ENCODE data around the gene FITM1. TPM values are rescaled to one million over a fixed set of nuclear protein-coding genes. Genes with fewer than 3 reads are reported as not detected.

Gene FITM1
- polyA plus RNA-seq, 1 donor (not counting 4 experiments of a cell fraction or from before 2014, with no cell fraction given): not detected

GRCh38 chr14:24083462-24083861 is 47.0 kb upstream of the FITM1 start:
- DNase-seq (ENCODE audit: low read depth, low spot score): no peak
- TF ChIP-seq CTCF (optimal IDR thresholded peaks at IDR 0.05 in 1 of 3, IDR thresholded peaks at IDR 0.05 in 1 of 3, conservative IDR thresholded peaks at IDR 0.05 in 1 of 3; ENCODE audit: extremely low read depth in 1 of 3, insufficient read depth in 2 of 3, low read length in 3 of 3): no peak
- peaks cover 14% of the 10 kb centered on the region for H3K27me3 ChIP-seq (ENCODE audit: control insufficient read depth, extremely low read depth, insufficient read depth, low read length)
- no peak overlapping the region for H3K4me3 ChIP-seq (ENCODE audit: control insufficient read depth in 2 of 3, extremely low read depth in 1 of 3, insufficient read depth in 2 of 3, low read depth in 1 of 3, low read length in 3 of 3)
- dilution Hi-C loops (cut with MboI; ENCODE audit: extremely low pct_ligation_motif_present, low sequenced_read_pairs): no loop called here
- peaks cover 5% of the 10 kb centered on the region for H3K4me1 ChIP-seq (ENCODE audit: control insufficient read depth, extremely low read depth, insufficient read depth, low read length)
- H2AFZ ChIP-seq (ENCODE audit: control insufficient read depth, low read length): no peak overlapping the region
- no peaks in the 10 kb centered on the region for H3K79me2 ChIP-seq (ENCODE audit: control insufficient read depth, insufficient read depth, low read length)
- H3K9me1 ChIP-seq (ENCODE audit: control insufficient read depth, extremely low read depth, insufficient read depth, low read length): no peaks in the 10 kb centered on the region
- H3K9me3 ChIP-seq (ENCODE audit: control insufficient read depth, low read depth, low read length): no peaks in the 10 kb centered on the region
- H3K4me2 ChIP-seq (ENCODE audit: control insufficient read depth, extremely low read depth, insufficient read depth, low read depth, low read length): no peak overlapping the region
- no peak for FAIRE-seq
- H4K20me1 ChIP-seq (ENCODE audit: control insufficient read depth, extremely low read depth, insufficient read depth, low read length): no peaks in the 10 kb centered on the region
- no peak overlapping the region for H3K9ac ChIP-seq (ENCODE audit: control insufficient read depth, extremely low read depth, insufficient read depth, low read length)
- no peak overlapping the region for H3K27ac ChIP-seq (ENCODE audit: control insufficient read depth, insufficient read depth, low read length)
- H3K36me3 ChIP-seq (ENCODE audit: control insufficient read depth in 2 of 2, extremely low read depth in 1 of 2, insufficient read depth in 2 of 2, low read length in 2 of 2): no peaks in the 10 kb centered on the region

GRCh38 chr14:24084440-24084839 is 46.0 kb upstream of the FITM1 start:
- TF ChIP-seq EZH2 (IDR thresholded peaks at IDR 0.05; ENCODE audit: low read length): no peak
- TF ChIP-seq CTCF (optimal IDR thresholded peaks at IDR 0.05 in 1 of 3, IDR thresholded peaks at IDR 0.05 in 1 of 3, conservative IDR thresholded peaks at IDR 0.05 in 1 of 3; ENCODE audit: extremely low read depth in 1 of 3, insufficient read depth in 2 of 3, low read length in 3 of 3): no peak
- no peak overlapping the region for H3K4me2 ChIP-seq (ENCODE audit: control insufficient read depth, extremely low read depth, insufficient read depth, low read depth, low read length)
- dilution Hi-C loops (cut with MboI; ENCODE audit: extremely low pct_ligation_motif_present, low sequenced_read_pairs): no loop called here
- H2AFZ ChIP-seq (ENCODE audit: control insufficient read depth, low read length): no peak overlapping the region
- no peaks in the 10 kb centered on the region for H3K9me1 ChIP-seq (ENCODE audit: control insufficient read depth, extremely low read depth, insufficient read depth, low read length)
- H3K27ac ChIP-seq (ENCODE audit: control insufficient read depth, insufficient read depth, low read length): no peak overlapping the region
- H3K9ac ChIP-seq (ENCODE audit: control insufficient read depth, extremely low read depth, insufficient read depth, low read length): no peak overlapping the region
- no peaks in the 10 kb centered on the region for H3K79me2 ChIP-seq (ENCODE audit: control insufficient read depth, insufficient read depth, low read length)
- no peak overlapping the region for H3K4me3 ChIP-seq (ENCODE audit: control insufficient read depth in 2 of 3, extremely low read depth in 1 of 3, insufficient read depth in 2 of 3, low read depth in 1 of 3, low read length in 3 of 3)
- peaks cover 14% of the 10 kb centered on the region for H3K27me3 ChIP-seq (ENCODE audit: control insufficient read depth, extremely low read depth, insufficient read depth, low read length)
- H3K4me1 ChIP-seq (ENCODE audit: control insufficient read depth, extremely low read depth, insufficient read depth, low read length): peaks cover 5% of the 10 kb centered on the region
- no peaks in the 10 kb centered on the region for H3K9me3 ChIP-seq (ENCODE audit: control insufficient read depth, low read depth, low read length)
- FAIRE-seq: no peak
- DNase-seq (ENCODE audit: low read depth, low spot score): no peak
- no peaks in the 10 kb centered on the region for H4K20me1 ChIP-seq (ENCODE audit: control insufficient read depth, extremely low read depth, insufficient read depth, low read length)
- no peaks in the 10 kb centered on the region for H3K36me3 ChIP-seq (ENCODE audit: control insufficient read depth in 2 of 2, extremely low read depth in 1 of 2, insufficient read depth in 2 of 2, low read length in 2 of 2)
